Immature natural killer cell (primary cell): ENCODE results near the gene TERB2. TPM values are rescaled to one million over a fixed set of nuclear protein-coding genes. Genes with fewer than 3 reads are reported as not detected.
"Not testable (repeated sequence)": the region's sequence is repeated elsewhere in the genome, so short reads cannot be mapped to it uniquely, and the experiment has no call there.

Source experiments
- DNase-seq, 3 donors: peaks; one replicate each; pipeline ENCODE4 v3.0.0; 2022; ENCODE audit warnings: mixed read lengths in 1 of 3
- H3K27ac Mint-ChIP-seq, 6 donors: one replicate each; pipeline ENCODE4 v1.8.0; 2020; ENCODE audit warnings: mixed read lengths in 6 of 6, mild to moderate bottlenecking in 5 of 6, inconsistent platforms in 4 of 6, moderate library complexity in 3 of 6
- H3K27me3 Mint-ChIP-seq, 3 donors: one replicate each; pipeline ENCODE4 v1.8.0; 2020 to 2021; ENCODE audit warnings: low read depth in 3 of 3, mild to moderate bottlenecking in 3 of 3, mixed read lengths in 3 of 3, moderate library complexity in 3 of 3, inconsistent platforms in 1 of 3
- H3K36me3 Mint-ChIP-seq, 3 donors: one replicate each; pipeline ENCODE4 v1.8.0; 2020; ENCODE audit warnings: mixed read lengths in 3 of 3, inconsistent platforms in 2 of 3, mild to moderate bottlenecking in 2 of 3
- H3K4me1 Mint-ChIP-seq, 2 donors: one replicate each; pipeline ENCODE4 v1.8.0; 2020; ENCODE audit warnings: inconsistent platforms in 2 of 2, mild to moderate bottlenecking in 2 of 2, mixed read lengths in 2 of 2, moderate library complexity in 1 of 2
- H3K4me3 Mint-ChIP-seq, 5 donors: one replicate each; pipeline ENCODE4 v1.8.0; 2020; ENCODE audit warnings: mild to moderate bottlenecking in 5 of 5, mixed read lengths in 5 of 5, inconsistent platforms in 3 of 5, moderate library complexity in 3 of 5
- H3K9me3 Mint-ChIP-seq, 6 donors: one replicate each; pipeline ENCODE4 v1.8.0; 2020; ENCODE audit warnings: mild to moderate bottlenecking in 6 of 6, mixed read lengths in 6 of 6, inconsistent platforms in 4 of 6, moderate library complexity in 3 of 6
- polyA plus RNA-seq, 3 donors: library from polyadenylated mRNA; unstranded; fragments of 300-500 nt; fragmentation: Illumina TruSeq; gene quantifications; one replicate each; pipeline ENCODE4 v1.2.3, GENCODE V29; 2021

Gene TERB2, protein sequence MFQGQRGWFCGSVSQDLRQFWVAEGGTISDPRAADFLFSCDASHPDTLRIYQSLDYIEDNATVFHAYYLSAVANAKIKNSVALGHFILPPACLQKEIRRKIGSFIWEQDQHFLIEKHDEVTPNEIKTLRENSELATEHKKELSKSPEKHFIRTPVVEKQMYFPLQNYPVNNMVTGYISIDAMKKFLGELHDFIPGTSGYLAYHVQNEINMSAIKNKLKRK
- polyA plus RNA-seq, result not detected

GRCh38 chr15:44956388-44956787 is at the start of gene TERB2:
Gene TERB2, plus strand, starts transcription at chr15:44956687. Its CDS starts 32 bp downstream, at chr15:44956719.
- DNase-seq, result no peak
- H3K27me3 Mint-ChIP-seq, result peaks cover 3 to 4% (median 4%) of the 10 kb centered on the region in 3 donors
- H3K9me3 Mint-ChIP-seq, result no peaks in the 10 kb centered on the region
- H3K4me3 Mint-ChIP-seq, result no peak within 1 kb of the TSS
- no peaks in the 10 kb centered on the region for H3K36me3 Mint-ChIP-seq
- H3K4me1 Mint-ChIP-seq, result no peaks in the 10 kb centered on the region
- no peak within 1 kb of the TSS for H3K27ac Mint-ChIP-seq

DNA sequence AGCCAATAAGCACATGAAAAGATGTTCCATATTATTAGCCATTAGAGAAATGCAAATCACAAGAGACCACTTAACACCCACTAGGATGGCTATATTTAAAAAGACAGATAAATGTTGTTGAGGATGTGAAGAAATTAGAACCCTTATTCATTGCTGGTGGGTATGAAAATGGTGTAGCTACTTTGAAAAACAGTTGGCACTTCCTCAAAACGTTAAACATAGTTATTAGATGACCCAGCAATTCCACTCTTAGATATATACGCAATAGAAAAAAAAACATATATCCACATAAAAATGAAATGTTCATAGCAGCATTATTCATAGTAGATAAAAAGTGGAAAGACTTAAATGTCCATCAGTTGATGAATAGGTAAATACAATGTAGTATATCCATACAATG is 47.1 kb upstream of the TERB2 start:
- H3K27ac Mint-ChIP-seq, result no peak overlapping the region

DNA sequence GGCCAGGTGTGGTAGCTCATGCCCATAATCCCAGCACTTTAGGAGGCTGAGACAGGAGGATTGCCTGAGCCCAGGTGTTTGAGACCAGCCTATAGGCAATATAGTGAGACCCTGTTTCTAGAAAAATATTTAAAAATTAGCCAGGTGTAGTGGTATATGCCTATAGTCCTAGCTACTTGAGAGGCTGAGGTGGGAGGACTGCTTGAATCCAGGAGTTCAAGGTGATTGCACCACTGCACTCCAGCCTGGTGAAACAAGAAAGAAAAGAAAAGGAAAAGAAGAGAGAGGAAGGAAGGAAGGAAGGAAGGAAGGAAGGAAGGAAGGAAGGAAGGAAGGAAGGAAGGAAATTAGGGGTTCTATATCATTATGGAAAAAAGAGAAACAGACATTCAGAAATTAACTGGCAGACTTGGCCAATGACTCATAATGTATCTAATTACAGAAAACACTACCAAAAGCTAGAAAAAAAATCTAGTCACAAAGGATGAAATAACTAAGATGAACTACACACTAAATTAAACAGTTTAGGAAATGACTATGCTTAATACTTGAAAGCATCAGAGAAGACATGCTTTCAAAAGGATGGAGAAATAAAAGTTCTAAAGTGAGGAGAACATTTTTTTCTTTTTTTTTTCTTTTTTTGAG is 45.4 kb upstream of the TERB2 start:
- Mint-ChIP-seq H3K27ac (no peak overlapping the region), H3K27me3 (peaks cover 0 to 3% (median 1%) of the 10 kb centered on the region in 3 donors), H3K4me1 (no peaks in the 10 kb centered on the region), H3K9me3 (no peaks in the 10 kb centered on the region), H3K4me3 (no peak overlapping the region), H3K36me3 (no peaks in the 10 kb centered on the region)
- no peak for DNase-seq

More for the DNA sequence above, 47.1 kb upstream of the TERB2 start:
- no peaks in the 10 kb centered on the region for H3K36me3 Mint-ChIP-seq
- DNase-seq, result no peak
- no peaks in the 10 kb centered on the region for H3K9me3 Mint-ChIP-seq
- no peak overlapping the region for H3K4me3 Mint-ChIP-seq
- peaks cover 0 to 3% (median 1%) of the 10 kb centered on the region in 3 donors for H3K27me3 Mint-ChIP-seq
- H3K4me1 Mint-ChIP-seq, result no peaks in the 10 kb centered on the region

GRCh38 chr15:44912186-44912585 is 44.3 kb upstream of the TERB2 start:
- not testable (repeated sequence) for H3K27me3 Mint-ChIP-seq, H3K4me1 Mint-ChIP-seq, H3K27ac Mint-ChIP-seq, H3K36me3 Mint-ChIP-seq, H3K9me3 Mint-ChIP-seq, H3K4me3 Mint-ChIP-seq, DNase-seq

DNA sequence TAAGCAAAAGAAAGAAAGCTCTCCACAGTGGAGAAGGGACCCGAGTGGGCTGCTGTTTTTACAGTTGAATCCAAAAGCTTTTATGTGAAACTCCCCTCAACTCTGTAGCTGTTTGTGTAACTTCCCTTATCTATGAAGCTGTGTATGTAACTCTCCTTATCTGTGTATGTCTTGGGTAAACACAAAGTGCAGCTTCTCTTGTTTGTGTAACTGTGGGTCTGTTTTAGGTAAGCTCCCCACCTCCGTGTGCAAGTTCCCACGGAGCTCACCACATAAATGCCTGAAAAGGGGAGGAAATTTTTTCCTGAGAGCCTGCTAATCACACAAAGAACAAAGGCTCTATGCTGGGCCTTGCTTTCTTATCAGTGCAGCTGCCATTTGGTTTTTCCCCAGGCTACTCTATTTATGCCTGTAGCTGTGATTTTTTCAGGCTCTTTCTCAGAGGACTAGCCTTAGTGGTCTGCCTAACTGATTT is 43.5 kb upstream of the TERB2 start:
- not testable (repeated sequence) for H3K4me1 Mint-ChIP-seq, H3K9me3 Mint-ChIP-seq, H3K27me3 Mint-ChIP-seq, H3K27ac Mint-ChIP-seq, DNase-seq, H3K4me3 Mint-ChIP-seq, H3K36me3 Mint-ChIP-seq

DNA sequence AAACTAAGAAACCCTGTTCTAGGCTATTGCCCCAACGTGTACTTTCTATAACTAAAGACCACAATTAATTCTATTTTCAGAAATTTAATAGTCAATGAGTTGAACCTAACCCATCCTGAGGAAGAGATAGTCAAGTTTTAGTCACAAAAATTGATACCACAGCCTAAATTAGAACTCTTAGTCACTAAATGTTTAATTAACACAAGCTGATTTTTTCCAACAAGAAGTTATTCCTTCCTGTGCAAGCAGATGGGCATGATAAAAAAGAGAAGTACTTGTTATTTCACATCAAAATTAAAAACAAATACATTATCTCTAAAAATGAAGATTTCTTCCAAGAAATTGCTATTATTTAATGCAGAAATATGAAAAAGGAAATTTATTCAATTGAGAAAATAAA is 38.4 kb upstream of the TERB2 start:
- H3K27ac Mint-ChIP-seq, result no peak overlapping the region
- H3K27me3 Mint-ChIP-seq, result peaks cover 0 to 1% (median 0%) of the 10 kb centered on the region in 3 donors
- no peaks in the 10 kb centered on the region for H3K4me1 Mint-ChIP-seq
- H3K36me3 Mint-ChIP-seq, result no peaks in the 10 kb centered on the region
- no peak overlapping the region for H3K4me3 Mint-ChIP-seq
- H3K9me3 Mint-ChIP-seq, result no peaks in the 10 kb centered on the region
- no peak for DNase-seq

DNA sequence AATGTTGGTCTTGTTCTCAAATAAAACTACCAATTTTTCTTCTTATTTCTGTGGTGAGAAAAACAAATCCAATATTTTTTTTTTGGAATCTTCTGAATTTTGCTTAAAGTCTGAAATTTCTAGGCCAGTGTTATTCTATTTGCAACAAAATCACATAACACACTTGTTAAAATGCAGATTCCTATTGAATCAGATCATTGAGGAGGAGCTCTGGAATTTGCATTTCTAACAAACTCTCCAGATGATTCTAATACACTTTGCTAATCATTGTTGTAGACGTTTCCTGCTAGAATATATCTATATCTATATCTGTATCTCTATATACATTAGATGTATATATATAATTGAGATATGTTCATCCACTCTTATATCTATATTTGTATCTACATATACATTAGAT is 27.8 kb upstream of the TERB2 start:
- peaks cover 0 to 13% (median 5%) of the 10 kb centered on the region in 3 donors for H3K27me3 Mint-ChIP-seq
- H3K9me3 Mint-ChIP-seq, H3K27ac Mint-ChIP-seq, H3K36me3 Mint-ChIP-seq, H3K4me1 Mint-ChIP-seq, H3K4me3 Mint-ChIP-seq, DNase-seq: not testable (repeated sequence)

- not testable (repeated sequence) for H3K4me3 Mint-ChIP-seq, H3K36me3 Mint-ChIP-seq, DNase-seq, H3K4me1 Mint-ChIP-seq, H3K9me3 Mint-ChIP-seq, H3K27ac Mint-ChIP-seq
- H3K27me3 Mint-ChIP-seq, result peaks cover 0 to 13% (median 5%) of the 10 kb centered on the region in 3 donors
Observed at GRCh38 chr15:44930283-44930682, 26.2 kb upstream of the TERB2 start.

GRCh38 chr15:44958302-44958701 is 1.8 kb downstream of the TERB2 start:
- H3K27ac Mint-ChIP-seq, H3K4me3 Mint-ChIP-seq, H3K4me1 Mint-ChIP-seq, H3K36me3 Mint-ChIP-seq, DNase-seq, H3K27me3 Mint-ChIP-seq, H3K9me3 Mint-ChIP-seq: not testable (repeated sequence)

GRCh38 chr15:44968475-44968874 is 12.0 kb downstream of the TERB2 start:
- H3K36me3 Mint-ChIP-seq, result no peaks in the 10 kb centered on the region
- H3K4me3 Mint-ChIP-seq, result no peak overlapping the region
- no peaks in the 10 kb centered on the region for H3K4me1 Mint-ChIP-seq
- DNase-seq, result no peak
- no peaks in the 10 kb centered on the region for H3K9me3 Mint-ChIP-seq
- no peak overlapping the region for H3K27ac Mint-ChIP-seq
- H3K27me3 Mint-ChIP-seq, result peaks cover 0 to 5% (median 1%) of the 10 kb centered on the region in 3 donors

DNA sequence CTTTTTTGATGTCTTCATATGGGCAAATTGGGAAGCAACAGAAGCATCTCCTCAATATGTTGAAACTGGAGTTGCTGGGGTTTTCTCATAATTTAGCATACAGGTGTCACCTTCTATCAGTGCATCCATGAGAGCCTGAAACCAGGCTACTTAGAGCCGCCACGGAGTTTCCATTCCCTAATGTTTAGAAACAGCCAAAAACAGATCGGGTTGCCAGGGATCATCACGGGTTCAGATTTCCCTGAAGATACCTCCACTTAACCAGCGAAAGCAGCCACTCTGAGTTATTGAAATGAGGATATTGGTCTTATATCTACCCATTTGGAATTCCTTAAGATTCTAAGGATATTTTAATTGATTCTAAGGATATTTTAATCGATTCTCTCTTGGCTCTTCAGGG is 14.5 kb downstream of the TERB2 start:
- H3K36me3 Mint-ChIP-seq, result no peaks in the 10 kb centered on the region
- no peak overlapping the region for H3K4me3 Mint-ChIP-seq
- peaks cover 0 to 5% (median 1%) of the 10 kb centered on the region in 3 donors for H3K27me3 Mint-ChIP-seq
- DNase-seq, result no peak
- no peaks in the 10 kb centered on the region for H3K9me3 Mint-ChIP-seq
- no peak overlapping the region for H3K27ac Mint-ChIP-seq
- no peaks in the 10 kb centered on the region for H3K4me1 Mint-ChIP-seq

DNA sequence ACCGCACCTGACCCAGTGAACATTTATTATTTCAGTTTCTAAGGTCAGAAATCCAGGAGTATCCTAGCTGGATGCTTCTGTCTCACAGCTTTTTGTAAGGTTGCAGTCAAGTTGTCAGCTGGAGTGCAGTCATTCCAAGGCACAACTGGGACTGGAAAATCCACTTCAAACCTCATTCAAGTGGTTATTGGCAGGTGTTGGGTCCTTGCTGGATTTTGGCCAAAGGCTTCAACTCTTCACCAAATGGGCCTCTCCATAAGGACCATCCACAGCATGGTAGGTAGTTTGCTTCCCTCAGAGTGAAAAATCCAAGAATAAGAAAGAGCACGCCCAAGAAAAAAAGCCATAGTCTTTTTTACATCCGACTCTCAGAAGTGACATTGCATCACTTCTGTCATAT is 19.7 kb downstream of the TERB2 start:
- not testable (repeated sequence) for DNase-seq, H3K4me1 Mint-ChIP-seq, H3K9me3 Mint-ChIP-seq, H3K4me3 Mint-ChIP-seq, H3K27me3 Mint-ChIP-seq, H3K27ac Mint-ChIP-seq, H3K36me3 Mint-ChIP-seq

DNA sequence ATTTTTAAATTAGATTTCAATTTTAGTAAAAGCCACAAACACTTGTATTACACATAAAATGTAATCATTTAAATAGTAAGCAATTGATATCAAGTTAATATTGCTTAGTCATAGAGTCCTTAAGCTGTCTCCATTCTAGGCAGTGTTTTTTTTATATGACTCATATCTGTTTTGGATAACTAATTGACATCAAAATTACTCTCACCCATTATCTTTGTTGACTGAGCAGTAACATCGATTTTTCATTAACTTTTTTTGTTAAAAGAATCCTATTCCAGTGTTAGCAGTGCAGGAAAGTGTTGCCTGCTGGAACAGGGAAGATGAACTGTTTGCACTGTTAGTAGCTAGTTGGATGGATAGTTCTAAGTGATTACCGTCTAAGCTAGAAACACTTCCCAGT is 21.3 kb downstream of the TERB2 start:
- not testable (repeated sequence) for H3K4me1 Mint-ChIP-seq, DNase-seq, H3K4me3 Mint-ChIP-seq, H3K27ac Mint-ChIP-seq, H3K9me3 Mint-ChIP-seq, H3K36me3 Mint-ChIP-seq, H3K27me3 Mint-ChIP-seq

DNA sequence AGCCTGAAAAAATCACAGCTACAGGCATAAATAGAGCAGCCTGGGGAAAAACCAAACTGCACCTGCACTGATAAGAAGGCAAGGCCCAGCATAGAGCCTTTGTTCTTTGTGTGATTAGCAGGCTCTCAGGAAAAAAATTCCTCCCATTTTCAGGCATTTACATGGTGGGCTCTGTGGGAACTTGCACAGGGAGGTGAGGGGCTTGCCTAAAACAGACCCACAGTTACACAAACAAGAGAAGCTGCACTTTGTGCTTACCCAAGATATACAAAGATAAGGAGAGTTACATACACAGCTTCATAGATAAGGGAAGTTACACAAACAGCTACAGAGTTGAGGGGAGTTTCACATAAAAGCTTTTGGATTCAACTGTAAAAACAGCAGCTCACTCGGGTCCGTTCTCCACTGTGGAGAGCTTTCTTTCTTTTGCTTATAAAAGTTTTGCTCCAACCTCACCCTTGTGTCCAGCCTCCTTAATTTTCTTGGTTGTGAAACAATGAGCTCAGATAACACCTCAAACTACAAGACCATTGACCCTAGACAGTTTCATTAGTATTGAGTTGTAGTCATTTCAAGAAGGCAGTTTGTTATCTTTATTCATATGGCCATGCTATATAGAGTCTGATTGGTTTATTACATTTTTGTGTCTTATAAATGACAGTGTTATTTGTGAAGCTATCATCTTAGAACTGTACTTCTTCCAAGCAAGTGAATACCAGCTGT is 23.3 kb downstream of the TERB2 start:
- not testable (repeated sequence) for H3K9me3 Mint-ChIP-seq, H3K4me1 Mint-ChIP-seq, H3K36me3 Mint-ChIP-seq, H3K27ac Mint-ChIP-seq, H3K27me3 Mint-ChIP-seq, H3K4me3 Mint-ChIP-seq, DNase-seq
